ENCODE results near the gene JAM3. TPM values are rescaled to one million over a fixed set of nuclear protein-coding genes. Genes with fewer than 3 reads are reported as not detected.
A peak's percentile ranks its signal among the peaks of the same experiment; 100 is the strongest.

Gene JAM3
- total RNA-seq, 1 experiment from 2014 or later = 32.9 TPM

DNA sequence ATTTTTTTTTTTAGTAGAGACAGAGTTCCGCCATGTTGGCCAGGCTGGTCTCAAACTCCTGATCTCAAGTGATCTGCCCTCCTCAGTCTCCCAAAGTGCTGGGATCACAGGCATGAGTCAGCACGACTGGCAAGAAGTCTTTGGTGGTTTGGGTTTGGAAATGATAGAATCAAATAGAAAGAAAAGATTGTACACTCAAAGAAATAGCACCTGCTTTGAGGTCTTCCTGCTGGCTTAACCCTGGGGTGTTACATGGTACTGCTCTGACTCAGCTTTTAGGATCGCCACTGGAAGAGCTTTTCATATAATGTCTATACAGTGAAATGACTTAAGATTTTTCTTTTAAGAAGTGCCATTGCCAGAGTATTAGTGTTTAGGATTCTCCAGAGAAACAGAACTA is 50.2 kb downstream of the JAM3 start:
- Mint-ChIP-seq H3K9me3 (no peaks in the 10 kb centered on the region), H3K36me3 (no peaks in the 10 kb centered on the region), H3K27me3 (ENCODE audit: low read depth) (peaks cover 4% of the 10 kb centered on the region), H3K27ac (no peak overlapping the region), H3K4me1 (peaks cover 43% of the 10 kb centered on the region), H3K4me3 (no peak overlapping the region)
- TF ChIP-seq TCF7 (CRISPR knock-in tag; IDR thresholded peaks at IDR 0.05; ENCODE audit: low read depth) (no peak), FOXP1 (CRISPR knock-in tag; IDR thresholded peaks at IDR 0.05; ENCODE audit: borderline replicate concordance) (no peak), ZNF317 (CRISPR knock-in tag; IDR thresholded peaks at IDR 0.05; ENCODE audit: borderline replicate concordance, low read depth) (no peak), NFATC4 (CRISPR knock-in tag; IDR thresholded peaks at IDR 0.05) (no peak), NFE2L1 (CRISPR knock-in tag; IDR thresholded peaks at IDR 0.05) (no peak), ETV6 (CRISPR knock-in tag; IDR thresholded peaks at IDR 0.05) (no peak), ZNF219 (CRISPR knock-in tag; IDR thresholded peaks at IDR 0.05; ENCODE audit: borderline replicate concordance) (no peak), NFYB (CRISPR knock-in tag; conservative IDR thresholded peaks at IDR 0.05; ENCODE audit: low read depth) (no peak), MXD4 (CRISPR knock-in tag; IDR thresholded peaks at IDR 0.05; ENCODE audit: borderline replicate concordance) (no peak)
- TF ChIP-seq, protein P1, sequence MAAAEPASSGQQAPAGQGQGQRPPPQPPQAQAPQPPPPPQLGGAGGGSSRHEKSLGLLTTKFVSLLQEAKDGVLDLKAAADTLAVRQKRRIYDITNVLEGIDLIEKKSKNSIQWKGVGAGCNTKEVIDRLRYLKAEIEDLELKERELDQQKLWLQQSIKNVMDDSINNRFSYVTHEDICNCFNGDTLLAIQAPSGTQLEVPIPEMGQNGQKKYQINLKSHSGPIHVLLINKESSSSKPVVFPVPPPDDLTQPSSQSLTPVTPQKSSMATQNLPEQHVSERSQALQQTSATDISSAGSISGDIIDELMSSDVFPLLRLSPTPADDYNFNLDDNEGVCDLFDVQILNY (CRISPR knock-in tag; IDR thresholded peaks at IDR 0.05) = no peak
- CTCF ChIA-PET = interaction anchor here (0.7 to 3.5 kb wide), 2 partner anchors 69 to 186 kb away, joined by 4 to 13 read pairs; no protein-coding TSS in a partner anchor
- DNase-seq (ENCODE audit: low spot score) (no peak), ATAC-seq (no peak)
- POLR2A ChIA-PET = no interaction called here

DNA sequence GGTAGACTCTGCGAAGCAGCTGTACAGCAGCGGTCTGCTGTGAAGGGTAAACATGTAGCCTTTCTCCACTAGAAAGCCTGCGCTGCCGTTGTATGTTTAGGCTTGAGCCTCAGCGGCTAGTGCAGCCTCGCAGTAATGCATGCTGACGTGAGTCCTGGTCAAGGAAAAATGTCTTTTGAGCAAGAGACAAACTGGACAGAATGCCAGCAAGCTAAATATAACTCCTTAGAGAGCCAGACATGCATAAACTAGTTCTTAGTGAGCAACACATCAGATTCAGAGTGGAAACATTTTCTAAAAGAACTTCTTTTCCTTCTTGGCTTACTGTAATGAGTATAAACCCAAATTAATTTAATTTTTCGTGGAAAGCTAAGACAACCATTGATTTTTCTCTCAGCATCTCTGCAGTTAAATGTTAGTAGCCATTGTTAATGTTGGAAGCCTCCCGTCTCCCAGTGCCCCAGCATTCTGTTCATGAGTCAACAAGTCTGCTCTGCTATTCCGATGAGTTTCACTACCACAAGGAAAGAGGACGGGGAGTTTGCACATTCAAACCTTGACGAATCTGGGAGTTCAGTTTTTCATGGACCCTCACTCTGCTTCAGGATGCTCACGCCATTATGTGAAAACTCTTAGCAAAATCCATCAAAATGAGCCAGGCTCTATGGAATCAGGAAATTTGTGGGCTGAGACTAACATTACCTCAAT is 51.4 kb downstream of the JAM3 start:
- TF ChIP-seq, protein P2, sequence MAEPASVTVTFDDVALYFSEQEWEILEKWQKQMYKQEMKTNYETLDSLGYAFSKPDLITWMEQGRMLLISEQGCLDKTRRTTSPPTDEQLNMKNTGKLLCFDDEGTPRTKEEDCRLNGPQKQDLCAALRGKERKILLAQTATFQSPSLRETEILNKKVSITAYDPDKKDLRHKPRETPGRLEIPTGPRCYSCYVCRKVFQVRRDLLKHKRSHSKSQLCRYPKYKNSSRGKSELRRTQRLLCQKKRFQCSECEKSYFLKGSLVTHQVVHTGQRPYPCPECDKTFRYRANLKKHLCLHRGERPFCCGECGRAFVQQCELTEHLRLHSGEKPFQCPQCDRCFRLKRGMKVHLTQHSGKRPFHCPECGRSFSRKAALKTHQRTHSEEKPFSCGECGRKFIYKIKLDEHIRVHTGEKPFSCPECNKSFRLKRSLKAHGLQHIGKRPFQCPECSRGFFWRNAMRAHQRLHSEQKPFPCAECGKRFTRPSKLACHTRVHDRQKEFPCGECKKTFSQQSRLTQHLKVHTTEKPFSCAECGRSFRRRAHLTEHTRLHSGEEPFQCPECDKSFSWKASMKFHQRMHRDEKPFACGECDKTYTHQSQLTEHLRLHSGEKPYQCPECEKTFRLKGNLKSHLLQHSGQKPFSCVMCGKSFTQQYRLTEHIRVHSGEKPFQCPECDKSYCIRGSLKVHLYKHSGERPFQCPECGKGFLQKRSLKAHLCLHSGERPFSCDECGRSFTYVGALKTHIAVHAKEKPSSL (CRISPR knock-in tag; conservative IDR thresholded peaks at IDR 0.05) = no peak
- TF ChIP-seq NFYB (CRISPR knock-in tag; conservative IDR thresholded peaks at IDR 0.05; ENCODE audit: low read depth) (no peak), SMAD3 (CRISPR knock-in tag; IDR thresholded peaks at IDR 0.05; ENCODE audit: borderline replicate concordance) (no peak), NR2C2 (CRISPR knock-in tag; IDR thresholded peaks at IDR 0.05) (no peak), CREB1 (CRISPR knock-in tag; IDR thresholded peaks at IDR 0.05) (no peak), ELF4 (CRISPR knock-in tag; IDR thresholded peaks at IDR 0.05; ENCODE audit: low read depth) (no peak)
- ChIA-PET CTCF (interaction anchor here (1.0 to 3.5 kb wide), 3 partner anchors 22 to 90 kb away, joined by 3 to 13 read pairs (median 4); no protein-coding TSS in a partner anchor), POLR2A (no interaction called here)
- ATAC-seq (no peak), DNase-seq (ENCODE audit: low spot score) (no peak)
- Mint-ChIP-seq H3K9me3 (no peaks in the 10 kb centered on the region), H3K4me1 (peaks cover 47% of the 10 kb centered on the region), H3K36me3 (no peaks in the 10 kb centered on the region), H3K4me3 (no peak overlapping the region), H3K27me3 (ENCODE audit: low read depth) (peaks cover 14% of the 10 kb centered on the region), H3K27ac (peak overlapping the region; percentile 24; the same call in 1 of the 2 replicates)

DNA sequence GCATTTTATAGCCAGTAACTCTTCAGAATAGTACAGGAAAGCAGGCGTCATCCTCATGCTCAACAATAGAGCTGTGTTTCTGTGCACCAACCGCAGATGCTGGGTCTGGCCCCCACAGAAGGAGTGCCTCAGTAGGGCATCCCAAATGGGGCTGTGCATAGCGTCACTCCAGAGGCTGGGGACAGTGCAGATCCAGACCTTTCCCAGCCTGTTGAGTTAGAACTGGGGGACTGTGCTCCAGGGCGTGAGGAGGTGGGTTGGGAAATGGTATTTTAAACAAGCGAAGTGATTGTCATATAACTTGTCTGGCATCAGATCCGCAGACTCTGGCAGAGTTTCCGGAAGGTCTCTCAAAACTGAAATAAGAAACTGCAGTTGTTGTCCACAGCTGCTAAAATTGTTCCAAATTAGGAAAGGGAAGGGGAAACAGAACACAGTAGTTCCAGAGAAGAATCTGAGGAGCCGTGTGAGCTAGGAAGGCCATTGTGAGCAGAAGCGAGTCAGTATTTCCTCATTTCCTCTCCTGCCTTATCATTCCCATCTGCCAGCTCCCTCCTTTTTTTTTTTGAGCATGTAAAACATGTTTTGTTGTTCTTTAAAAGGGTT is 52.2 kb downstream of the JAM3 start:
- no peaks in the 10 kb centered on the region for H3K36me3 Mint-ChIP-seq
- no peaks in the 10 kb centered on the region for H3K9me3 Mint-ChIP-seq
- H3K27me3 Mint-ChIP-seq (ENCODE audit: low read depth) = peaks cover 20% of the 10 kb centered on the region
- ChIA-PET CTCF (interaction anchor here (1.0 to 3.5 kb wide), 6 partner anchors 9 to 193 kb away, joined by 3 to 13 read pairs (median 4); no protein-coding TSS in a partner anchor), POLR2A (no interaction called here)
- DNase-seq (ENCODE audit: low spot score) (no peak), ATAC-seq (no peak; the same call in 1 of the 2 replicates)
- peak overlapping the region; percentile 77 for H3K27ac Mint-ChIP-seq
- H3K4me3 Mint-ChIP-seq = no peak overlapping the region
- peaks cover 49% of the 10 kb centered on the region for H3K4me1 Mint-ChIP-seq
- TF ChIP-seq NR1H2 (CRISPR knock-in tag; IDR thresholded peaks at IDR 0.05) = no peak
- TF ChIP-seq, protein P3, sequence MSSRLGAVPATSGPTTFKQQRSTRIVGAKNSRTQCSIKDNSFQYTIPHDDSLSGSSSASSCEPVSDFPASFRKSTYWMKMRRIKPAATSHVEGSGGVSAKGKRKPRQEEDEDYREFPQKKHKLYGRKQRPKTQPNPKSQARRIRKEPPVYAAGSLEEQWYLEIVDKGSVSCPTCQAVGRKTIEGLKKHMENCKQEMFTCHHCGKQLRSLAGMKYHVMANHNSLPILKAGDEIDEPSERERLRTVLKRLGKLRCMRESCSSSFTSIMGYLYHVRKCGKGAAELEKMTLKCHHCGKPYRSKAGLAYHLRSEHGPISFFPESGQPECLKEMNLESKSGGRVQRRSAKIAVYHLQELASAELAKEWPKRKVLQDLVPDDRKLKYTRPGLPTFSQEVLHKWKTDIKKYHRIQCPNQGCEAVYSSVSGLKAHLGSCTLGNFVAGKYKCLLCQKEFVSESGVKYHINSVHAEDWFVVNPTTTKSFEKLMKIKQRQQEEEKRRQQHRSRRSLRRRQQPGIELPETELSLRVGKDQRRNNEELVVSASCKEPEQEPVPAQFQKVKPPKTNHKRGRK (CRISPR knock-in tag; IDR thresholded peaks at IDR 0.05; ENCODE audit: borderline replicate concordance) = no peak
- no peak for TF ChIP-seq TP53 (CRISPR knock-in tag; IDR thresholded peaks at IDR 0.05)
- TF ChIP-seq, protein P4, sequence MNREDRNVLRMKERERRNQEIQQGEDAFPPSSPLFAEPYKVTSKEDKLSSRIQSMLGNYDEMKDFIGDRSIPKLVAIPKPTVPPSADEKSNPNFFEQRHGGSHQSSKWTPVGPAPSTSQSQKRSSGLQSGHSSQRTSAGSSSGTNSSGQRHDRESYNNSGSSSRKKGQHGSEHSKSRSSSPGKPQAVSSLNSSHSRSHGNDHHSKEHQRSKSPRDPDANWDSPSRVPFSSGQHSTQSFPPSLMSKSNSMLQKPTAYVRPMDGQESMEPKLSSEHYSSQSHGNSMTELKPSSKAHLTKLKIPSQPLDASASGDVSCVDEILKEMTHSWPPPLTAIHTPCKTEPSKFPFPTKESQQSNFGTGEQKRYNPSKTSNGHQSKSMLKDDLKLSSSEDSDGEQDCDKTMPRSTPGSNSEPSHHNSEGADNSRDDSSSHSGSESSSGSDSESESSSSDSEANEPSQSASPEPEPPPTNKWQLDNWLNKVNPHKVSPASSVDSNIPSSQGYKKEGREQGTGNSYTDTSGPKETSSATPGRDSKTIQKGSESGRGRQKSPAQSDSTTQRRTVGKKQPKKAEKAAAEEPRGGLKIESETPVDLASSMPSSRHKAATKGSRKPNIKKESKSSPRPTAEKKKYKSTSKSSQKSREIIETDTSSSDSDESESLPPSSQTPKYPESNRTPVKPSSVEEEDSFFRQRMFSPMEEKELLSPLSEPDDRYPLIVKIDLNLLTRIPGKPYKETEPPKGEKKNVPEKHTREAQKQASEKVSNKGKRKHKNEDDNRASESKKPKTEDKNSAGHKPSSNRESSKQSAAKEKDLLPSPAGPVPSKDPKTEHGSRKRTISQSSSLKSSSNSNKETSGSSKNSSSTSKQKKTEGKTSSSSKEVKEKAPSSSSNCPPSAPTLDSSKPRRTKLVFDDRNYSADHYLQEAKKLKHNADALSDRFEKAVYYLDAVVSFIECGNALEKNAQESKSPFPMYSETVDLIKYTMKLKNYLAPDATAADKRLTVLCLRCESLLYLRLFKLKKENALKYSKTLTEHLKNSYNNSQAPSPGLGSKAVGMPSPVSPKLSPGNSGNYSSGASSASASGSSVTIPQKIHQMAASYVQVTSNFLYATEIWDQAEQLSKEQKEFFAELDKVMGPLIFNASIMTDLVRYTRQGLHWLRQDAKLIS (CRISPR knock-in tag; IDR thresholded peaks at IDR 0.05; ENCODE audit: borderline replicate concordance) = no peak
- TF ChIP-seq, protein P5, sequence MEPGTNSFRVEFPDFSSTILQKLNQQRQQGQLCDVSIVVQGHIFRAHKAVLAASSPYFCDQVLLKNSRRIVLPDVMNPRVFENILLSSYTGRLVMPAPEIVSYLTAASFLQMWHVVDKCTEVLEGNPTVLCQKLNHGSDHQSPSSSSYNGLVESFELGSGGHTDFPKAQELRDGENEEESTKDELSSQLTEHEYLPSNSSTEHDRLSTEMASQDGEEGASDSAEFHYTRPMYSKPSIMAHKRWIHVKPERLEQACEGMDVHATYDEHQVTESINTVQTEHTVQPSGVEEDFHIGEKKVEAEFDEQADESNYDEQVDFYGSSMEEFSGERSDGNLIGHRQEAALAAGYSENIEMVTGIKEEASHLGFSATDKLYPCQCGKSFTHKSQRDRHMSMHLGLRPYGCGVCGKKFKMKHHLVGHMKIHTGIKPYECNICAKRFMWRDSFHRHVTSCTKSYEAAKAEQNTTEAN (CRISPR knock-in tag; IDR thresholded peaks at IDR 0.05) = no peak
- TF ChIP-seq NR3C1 (CRISPR knock-in tag; conservative IDR thresholded peaks at IDR 0.05; ENCODE audit: low read depth) = no peak

Data from WTC11 (cell line).